Sigmoid colon (tissue), 7 donors: ENCODE data around the gene TCTN2. TPM values are rescaled to one million over a fixed set of nuclear protein-coding genes. Genes with fewer than 3 reads are reported as not detected.

Experiments
- DNase-seq: peaks from one replicate; pipeline ENCODE4 v3.0.0-alpha.2; 2019
- H3K27ac ChIP-seq, 4 donors: fragments of 200-600 bp; sonication (generic); one replicate each; pipeline ENCODE4 v1.5.1; 2016 to 2019; ENCODE audit warnings: mild to moderate bottlenecking in 1 of 4
- H3K27me3 ChIP-seq, 3 donors: fragments of 200-600 bp; sonication (generic); one replicate each; pipeline ENCODE4 v1.5.1; 2019; ENCODE audit warnings: mild to moderate bottlenecking in 1 of 3
- H3K36me3 ChIP-seq, 4 donors: fragments of 200-600 bp; sonication (generic); one replicate each; pipeline ENCODE4 v1.5.1; 2016 to 2019
- H3K4me1 ChIP-seq, 4 donors: fragments of 200-600 bp; sonication (generic); one replicate each; pipeline ENCODE4 v1.5.1; 2017 to 2019
- H3K4me3 ChIP-seq, 4 donors: fragments of 200-600 bp; sonication (generic); one replicate each; pipeline ENCODE4 v1.5.1; 2017 to 2019; ENCODE audit warnings: mild to moderate bottlenecking in 2 of 4, moderate library complexity in 1 of 4
- H3K9me3 ChIP-seq, 4 donors: fragments of 200-600 bp in 3 of 4; sonication (generic) in 3 of 4; one replicate each; pipeline versions ENCODE4 v1.5.1 to v1.6.1; 2013 to 2019
- EP300 ChIP-seq, 4 donors: sonication (generic); formaldehyde crosslinking; IDR thresholded peaks; one replicate each; pipeline ENCODE4 v1.6.1; 2017; ENCODE audit warnings: antibody characterized with exemption in 4 of 4
- POLR2A ChIP-seq, 2 donors: fragments of 450-650 bp; IDR thresholded peaks; one replicate each; pipeline ENCODE4 v1.6.1; 2016; ENCODE audit warnings: antibody characterized with exemption in 2 of 2, mild to moderate bottlenecking in 2 of 2, moderate library complexity in 2 of 2
- POLR2AphosphoS5 ChIP-seq, 4 donors: sonication (generic); formaldehyde crosslinking; IDR thresholded peaks; one replicate each; pipeline ENCODE4 v1.6.1; 2017; ENCODE audit warnings: antibody characterized with exemption in 4 of 4
- WGBS, 2 donors: extraction: QIAGEN DNeasy Blood & Tissue Kit; methylation state at CpG; one replicate each; pipeline ENCODE4 v1.1.7; 2013; 5-methylcytosine and 5-hydroxymethylcytosine counted together
- intact Hi-C: fragments of 100-400 bp; cut with DNase I; formaldehyde crosslinking; loops from one replicate; pipeline ENCODE4 v1.15.1; 2023
- polyA plus RNA-seq, 3 donors: library from polyadenylated mRNA; stranded (reverse); fragments of 200-250 nt; gene quantifications; one replicate each; pipeline ENCODE4 v1.2.3, GENCODE V29; 2013
- total RNA-seq, 4 donors: library from RNA; depleted of rRNA; stranded (reverse); fragments of >200 nt; gene quantifications; one replicate each; pipeline ENCODE4 v1.1.0, GENCODE V29; 2016
- TF ChIP-seq, protein P1 (sequence below), 4 experiments: fragments of 450-650 bp in 3 of 4; fragments of 200-600 bp in 1 of 4; IDR thresholded peaks; one replicate each; pipeline ENCODE4 v1.5.1; 2016 to 2019; ENCODE audit warnings: antibody characterized with exemption in 4 of 4, mild to moderate bottlenecking in 3 of 4, moderate library complexity in 2 of 4
- donor health status: healthy with polysubstance abuse.
- donor health status: Bipolar disorder and iron deficiency.
- donor health status: healthy.

The TCTN2 gene
- total and polyA plus RNA-seq, 7 donors: 0.23 to 11.6 (median 4.6) TPM

DNA sequence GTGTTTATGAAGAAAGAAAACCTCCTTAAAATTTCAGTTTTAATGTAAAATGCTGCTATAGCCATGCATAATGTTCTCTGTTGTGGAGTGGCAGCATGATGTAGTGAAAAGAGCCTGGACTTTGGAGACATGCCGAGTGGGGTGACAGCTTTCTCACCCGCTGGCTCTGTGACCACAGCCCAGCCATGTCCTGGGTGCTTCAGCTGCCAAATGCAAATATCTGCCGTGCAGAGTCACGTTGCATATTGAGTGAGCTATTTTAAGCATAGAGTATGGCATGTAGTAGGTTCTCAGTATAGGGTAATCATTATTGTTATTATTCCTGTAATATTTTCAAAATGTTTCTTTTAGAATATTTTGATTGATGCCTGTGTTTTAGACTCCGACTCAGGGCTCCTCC lies 15.5 kb upstream of the TCTN2 start:
- Histone ChIP-seq H3K36me3 (peaks cover 0 to 78% (median 19%) of the 10 kb centered on the region in 4 donors), H3K4me3 (no peak overlapping the region), H3K27ac (no peak overlapping the region), H3K9me3 (no peaks in the 10 kb centered on the region), H3K27me3 (no peaks in the 10 kb centered on the region), H3K4me1 (no peaks in the 10 kb centered on the region)
- intact Hi-C loops: no loop called here
- no peak for DNase-seq
- no peak for TF ChIP-seq EP300 (IDR thresholded peaks at IDR 0.05)
- TF ChIP-seq POLR2A (IDR thresholded peaks at IDR 0.05): no peak
- no peak for TF ChIP-seq POLR2AphosphoS5 (IDR thresholded peaks at IDR 0.05)
- TF ChIP-seq, protein P1, sequence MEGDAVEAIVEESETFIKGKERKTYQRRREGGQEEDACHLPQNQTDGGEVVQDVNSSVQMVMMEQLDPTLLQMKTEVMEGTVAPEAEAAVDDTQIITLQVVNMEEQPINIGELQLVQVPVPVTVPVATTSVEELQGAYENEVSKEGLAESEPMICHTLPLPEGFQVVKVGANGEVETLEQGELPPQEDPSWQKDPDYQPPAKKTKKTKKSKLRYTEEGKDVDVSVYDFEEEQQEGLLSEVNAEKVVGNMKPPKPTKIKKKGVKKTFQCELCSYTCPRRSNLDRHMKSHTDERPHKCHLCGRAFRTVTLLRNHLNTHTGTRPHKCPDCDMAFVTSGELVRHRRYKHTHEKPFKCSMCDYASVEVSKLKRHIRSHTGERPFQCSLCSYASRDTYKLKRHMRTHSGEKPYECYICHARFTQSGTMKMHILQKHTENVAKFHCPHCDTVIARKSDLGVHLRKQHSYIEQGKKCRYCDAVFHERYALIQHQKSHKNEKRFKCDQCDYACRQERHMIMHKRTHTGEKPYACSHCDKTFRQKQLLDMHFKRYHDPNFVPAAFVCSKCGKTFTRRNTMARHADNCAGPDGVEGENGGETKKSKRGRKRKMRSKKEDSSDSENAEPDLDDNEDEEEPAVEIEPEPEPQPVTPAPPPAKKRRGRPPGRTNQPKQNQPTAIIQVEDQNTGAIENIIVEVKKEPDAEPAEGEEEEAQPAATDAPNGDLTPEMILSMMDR (IDR thresholded peaks at IDR 0.05): no peak
- 88 to 91% methylated on average over 5 of the region's 5 CpGs for WGBS, 2 donors

DNA sequence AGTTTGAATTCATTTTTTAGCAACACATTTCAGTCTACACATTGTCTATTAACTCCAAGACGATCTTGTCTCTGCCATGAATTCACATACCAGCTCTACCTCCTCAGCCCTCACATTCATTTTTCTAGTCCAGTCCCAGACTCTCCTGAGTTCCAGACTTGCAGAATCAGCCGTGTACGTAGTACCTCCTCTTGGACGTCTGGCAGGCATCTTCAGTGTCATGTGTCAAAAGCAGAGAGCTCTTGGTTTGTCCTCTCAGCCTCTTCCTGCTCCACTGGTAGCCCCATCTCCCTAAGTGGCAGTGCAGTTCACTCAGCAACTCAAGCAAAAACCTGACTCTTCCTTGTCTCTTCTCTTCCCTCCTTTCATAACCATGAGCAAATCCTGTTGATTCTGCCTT lies 14.5 kb upstream of the TCTN2 start:
- 87 to 91% methylated on average over 4 of the region's 4 CpGs for WGBS, 2 donors
- intact Hi-C loops: no loop called here
- peaks cover 0 to 78% (median 15%) of the 10 kb centered on the region in 4 donors for H3K36me3 ChIP-seq
- no peak overlapping the region for H3K27ac ChIP-seq
- H3K9me3 ChIP-seq: no peaks in the 10 kb centered on the region
- DNase-seq: no peak
- H3K4me3 ChIP-seq: no peak overlapping the region
- no peaks in the 10 kb centered on the region for H3K4me1 ChIP-seq
- TF ChIP-seq, protein P1 (IDR thresholded peaks at IDR 0.05): no peak
- TF ChIP-seq POLR2A (IDR thresholded peaks at IDR 0.05) (no peak), EP300 (IDR thresholded peaks at IDR 0.05) (no peak)
- H3K27me3 ChIP-seq: no peaks in the 10 kb centered on the region

DNA sequence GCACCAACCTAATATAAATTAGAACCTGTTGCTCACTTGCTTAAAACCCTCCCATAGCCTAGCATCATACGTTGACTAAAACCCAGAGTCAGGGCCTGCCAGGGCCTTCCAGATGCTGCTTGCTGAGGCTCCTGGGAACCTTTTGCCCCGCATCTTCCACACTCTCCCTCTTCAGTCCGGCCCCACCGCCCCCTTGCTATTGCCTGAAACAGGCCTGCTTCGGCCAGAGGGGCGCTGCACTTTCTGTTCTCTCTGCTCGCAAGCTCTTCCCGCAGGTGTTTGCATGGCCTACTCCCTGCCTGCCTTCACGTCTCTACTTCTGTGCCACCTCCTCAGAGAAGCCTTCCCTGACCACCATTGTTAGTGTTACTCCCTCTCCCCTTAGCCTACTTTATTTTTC lies 13.7 kb upstream of the TCTN2 start:
- intact Hi-C loops: no loop called here

DNA sequence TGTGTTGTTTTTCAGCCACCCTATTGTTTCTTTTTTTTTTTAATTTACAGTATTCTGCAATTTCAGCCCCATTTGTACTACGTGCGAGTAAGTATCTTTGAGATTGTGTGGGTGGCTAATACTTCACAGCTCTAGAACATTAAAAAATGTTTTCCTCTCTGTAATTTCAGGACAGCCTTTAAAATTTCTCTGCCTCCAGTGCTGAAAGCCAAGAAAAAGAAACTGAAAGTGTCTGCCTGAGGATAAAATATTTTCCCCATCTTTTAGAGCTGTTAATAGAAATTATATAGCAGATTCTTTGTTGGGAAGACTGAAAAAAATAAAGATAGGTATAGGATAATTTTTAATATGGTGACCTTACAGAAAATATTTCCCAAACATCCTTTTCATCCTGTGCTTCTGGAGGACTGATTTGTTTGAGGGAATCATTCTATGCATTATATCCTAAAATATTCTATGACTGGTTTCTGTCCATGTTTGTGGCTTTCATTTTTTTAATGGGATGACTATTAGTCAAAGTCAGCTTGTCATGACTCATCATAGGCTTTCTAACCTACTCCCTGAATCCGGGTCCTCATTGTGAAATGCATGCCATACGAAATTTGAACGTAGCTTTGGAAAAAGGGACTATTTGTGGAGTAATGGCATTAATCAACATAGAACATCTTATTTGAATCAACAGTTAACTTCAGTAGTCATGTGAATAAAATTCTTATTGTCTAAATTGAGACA lies 10.8 kb upstream of the TCTN2 start:
- no peak for TF ChIP-seq EP300 (IDR thresholded peaks at IDR 0.05)
- TF ChIP-seq, protein P1 (IDR thresholded peaks at IDR 0.05): no peak
- no peak for TF ChIP-seq POLR2A (IDR thresholded peaks at IDR 0.05)
- TF ChIP-seq POLR2AphosphoS5 (IDR thresholded peaks at IDR 0.05): no peak
- no peaks in the 10 kb centered on the region for H3K9me3 ChIP-seq
- WGBS, 2 donors: 82 to 89% methylated on average over 5 of the region's 5 CpGs
- no peak overlapping the region for H3K27ac ChIP-seq
- intact Hi-C loops: no loop called here
- DNase-seq: no peak
- peaks cover 0 to 59% (median 16%) of the 10 kb centered on the region in 4 donors for H3K36me3 ChIP-seq
- H3K27me3 ChIP-seq: no peaks in the 10 kb centered on the region
- no peaks in the 10 kb centered on the region for H3K4me1 ChIP-seq
- no peak overlapping the region for H3K4me3 ChIP-seq

More for the DNA sequence above, 13.7 kb upstream of the TCTN2 start:
- no peak for TF ChIP-seq POLR2A (IDR thresholded peaks at IDR 0.05)
- Histone ChIP-seq H3K27me3 (no peaks in the 10 kb centered on the region), H3K9me3 (no peaks in the 10 kb centered on the region), H3K27ac (no peak overlapping the region), H3K4me3 (no peak overlapping the region), H3K4me1 (no peaks in the 10 kb centered on the region), H3K36me3 (peaks cover 0 to 75% (median 15%) of the 10 kb centered on the region in 4 donors)
- no peak for DNase-seq
- 94 to 96% methylated on average over 9 of the region's 9 CpGs for WGBS, 2 donors

DNA sequence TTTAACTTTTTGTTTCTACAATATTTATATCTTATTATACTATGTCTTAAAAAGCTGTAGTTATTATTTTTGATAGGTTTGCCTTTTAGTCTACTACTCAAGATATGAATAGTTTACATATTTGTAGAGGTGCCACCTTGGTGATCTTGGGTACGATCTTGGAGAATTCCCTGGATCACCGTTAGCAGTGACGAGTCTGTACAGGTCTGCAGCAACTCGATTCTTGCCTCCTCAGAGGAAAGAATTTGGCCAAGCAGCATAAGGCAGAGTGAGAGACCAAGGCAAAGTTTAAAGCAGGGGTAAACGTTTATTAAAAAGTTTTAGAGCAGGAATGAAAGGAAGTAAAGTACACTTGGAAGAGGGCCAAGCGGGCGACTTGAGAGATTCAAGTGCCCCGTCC lies 3.1 kb upstream of the TCTN2 start:
- peaks cover 0 to 2% (median 0%) of the 10 kb centered on the region in 4 donors for H3K36me3 ChIP-seq
- H3K27ac ChIP-seq: no peak overlapping the region
- 80 to 87% methylated on average over 8 of the region's 8 CpGs for WGBS, 2 donors
- H3K4me3 ChIP-seq: no peak overlapping the region
- H3K4me1 ChIP-seq: peaks cover 0 to 17% (median 10%) of the 10 kb centered on the region in 4 donors
- no peak for TF ChIP-seq POLR2AphosphoS5 (IDR thresholded peaks at IDR 0.05)
- TF ChIP-seq, protein P1 (IDR thresholded peaks at IDR 0.05): no peak
- TF ChIP-seq EP300 (IDR thresholded peaks at IDR 0.05): no peak
- no peak for TF ChIP-seq POLR2A (IDR thresholded peaks at IDR 0.05)
- H3K27me3 ChIP-seq: no peaks in the 10 kb centered on the region
- intact Hi-C loops: no loop called here
- H3K9me3 ChIP-seq: no peaks in the 10 kb centered on the region
- DNase-seq: no peak
